ENCODE data around the gene TRIP6. TPM values are rescaled to one million over a fixed set of nuclear protein-coding genes. Genes with fewer than 3 reads are reported as not detected.

TRIP6 gene
- 47.5 and 64.7 TPM in 2 replicates for total RNA-seq

GRCh38 chr7:100867040-100867775, at the start of gene TRIP6:
Gene TRIP6, plus strand, starts transcription at chr7:100867387. Its CDS starts 111 bp downstream, at chr7:100867498.

DNA sequence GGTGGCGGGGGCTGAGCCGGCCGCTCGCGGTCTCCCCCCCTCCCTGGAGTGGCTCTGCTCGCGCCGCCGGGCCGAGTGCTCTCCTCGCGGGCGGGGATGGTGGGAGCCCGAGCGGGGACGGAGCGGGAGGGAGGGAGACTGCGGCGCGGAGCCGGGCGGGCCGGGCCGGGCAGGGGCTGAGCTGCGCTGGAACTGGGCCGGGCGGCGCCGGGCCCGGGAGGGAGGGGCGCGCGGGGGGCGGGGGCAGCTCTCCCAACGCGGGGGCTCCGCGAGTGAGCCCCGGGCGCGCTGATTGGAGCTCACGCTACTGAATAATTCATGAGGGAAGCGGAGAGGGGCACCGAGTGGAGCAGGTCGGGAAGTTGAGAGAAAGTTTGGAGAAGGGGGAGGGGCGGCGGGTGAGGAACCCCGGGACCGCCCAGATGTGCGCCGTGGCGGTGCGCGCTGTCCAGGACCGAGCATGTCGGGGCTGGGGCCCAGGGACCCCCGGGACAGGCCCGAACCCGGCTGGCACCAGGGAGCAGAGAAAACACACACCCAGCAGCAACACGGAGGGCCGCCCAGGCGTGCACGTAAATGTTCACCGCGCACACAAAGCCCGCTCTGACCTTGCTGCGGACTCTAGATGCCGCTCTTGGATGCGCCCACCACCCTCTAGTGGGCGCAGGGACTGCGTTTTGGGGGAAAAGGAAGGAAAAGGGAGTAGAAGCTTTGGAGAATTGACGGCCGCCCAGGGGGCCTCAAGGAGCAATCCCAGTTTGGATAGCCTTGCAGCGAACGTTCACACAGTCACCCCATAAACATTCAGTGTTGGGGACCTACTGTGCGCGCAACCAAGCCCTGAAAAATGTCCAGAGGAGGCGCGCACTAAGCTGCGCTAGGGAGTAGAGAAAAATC, 39.6 kb upstream of the TRIP6 start, which contains the start of gene EPHB4:
EPHB4 (minus strand) TSS at position 194 of the 897 bp plus-strand sequence. CDS start 493 bp downstream, outside the sequence.

GRCh38 chr7:100852048-100852872, 14.9 kb upstream of the TRIP6 start, which contains the start of gene SLC12A9:
Gene SLC12A9, plus strand, starts transcription at chr7:100852713. Its CDS starts 1,485 bp downstream, at chr7:100854198.

GRCh38 chr7:100874577-100875355, 7.6 kb downstream of the TRIP6 start, which contains the start of gene SRRT:
Gene SRRT, plus strand, starts transcription at chr7:100875103. Its CDS starts 488 bp downstream, at chr7:100875591.

GRCh38 chr7:100888988-100889750, 22.0 kb downstream of the TRIP6 start, which contains the start of gene UFSP1:
Gene UFSP1, minus strand, starts transcription at chr7:100889715. Its CDS starts 444 bp downstream, at chr7:100889271.

DNA sequence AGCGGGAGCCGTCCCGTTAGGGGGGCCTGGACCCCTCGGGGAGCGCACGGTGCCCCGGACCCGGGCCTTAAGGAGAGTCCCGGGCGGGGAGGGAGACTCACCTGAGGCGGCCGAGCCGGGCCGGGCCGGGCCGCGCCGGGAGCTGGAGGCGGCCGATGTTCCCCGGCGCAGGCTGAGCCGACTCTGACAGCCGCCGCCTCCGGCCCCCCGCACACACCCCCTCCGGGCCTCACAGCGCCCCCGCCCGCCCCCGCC, 28.4 kb downstream of the TRIP6 start, which contains the start of gene ACHE:
ACHE (minus strand) TSS at position 188 of the 255 bp plus-strand sequence. CDS start 1,656 bp downstream, outside the sequence.

Other genes with a start within 250 kb of the TRIP6 start
- gene TFR2, start 225.8 kb upstream of the TRIP6 start, total RNA-seq = under 0.01 and 0.14 TPM in 2 replicates
- gene ACTL6B, start 210.9 kb upstream of the TRIP6 start, total RNA-seq = not detected in 2 replicates
- 82.7 and 130 TPM in 2 replicates for gene GNB2, start 193.6 kb upstream of the TRIP6 start, total RNA-seq
- gene GIGYF1, start 173.1 kb upstream of the TRIP6 start, total RNA-seq = 10.3 and 16.4 TPM in 2 replicates
- gene POP7, start 161.3 kb upstream of the TRIP6 start, total RNA-seq = 32.2 and 39.6 TPM in 2 replicates
- not detected in 2 replicates for gene EPO, start 146.9 kb upstream of the TRIP6 start, total RNA-seq
- gene ZAN, start 133.8 kb upstream of the TRIP6 start, total RNA-seq = not detected in 2 replicates
- 125 and 255 TPM in 2 replicates for gene EPHB4, start 39.9 kb upstream of the TRIP6 start, total RNA-seq
- gene SLC12A9, start 14.7 kb upstream of the TRIP6 start, total RNA-seq = 11.3 and 13.5 TPM in 2 replicates
- 22.6 and 35.6 TPM in 2 replicates for gene SRRT, start 7.7 kb downstream of the TRIP6 start, total RNA-seq
- gene UFSP1, start 22.3 kb downstream of the TRIP6 start, total RNA-seq = 3.8 and 7.9 TPM in 2 replicates
- gene ACHE, start 28.5 kb downstream of the TRIP6 start, total RNA-seq = under 0.01 and 0.28 TPM in 2 replicates
- not detected in 2 replicates for gene MUC3A, start 82.1 kb downstream of the TRIP6 start, total RNA-seq
- not detected in 2 replicates for gene MUC12, start 102.2 kb downstream of the TRIP6 start, total RNA-seq
- gene MUC17, start 152.7 kb downstream of the TRIP6 start, total RNA-seq = not detected in 2 replicates
- 5.1 and 20.1 TPM in 2 replicates for gene TRIM56, start 218.1 kb downstream of the TRIP6 start, total RNA-seq

Measured in nasal cavity respiratory epithelium epithelial cell of viscerocranial mucosa (primary cell).